ENCODE data around the gene NAA11.

DNA sequence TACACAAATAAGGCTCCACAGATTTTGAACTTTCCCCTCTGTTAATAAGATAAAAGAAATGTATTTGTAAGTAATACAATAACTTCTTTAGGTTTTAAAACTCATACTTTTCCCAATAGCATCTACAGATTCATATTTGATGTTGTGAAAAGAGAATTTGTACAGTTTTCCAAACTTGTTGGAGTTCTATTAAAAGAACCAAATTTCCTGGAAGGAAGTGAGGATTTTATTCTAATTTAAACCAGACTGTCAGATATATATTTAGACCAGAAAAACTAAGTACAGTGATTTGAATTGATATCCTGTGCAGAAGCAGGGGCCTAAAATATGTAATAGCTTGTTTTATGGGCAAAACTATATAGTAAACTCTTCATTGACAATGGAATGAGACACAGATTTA, 53.7 kb downstream of the NAA11 start:
- TF ChIP-seq CTCF (IDR thresholded peaks at IDR 0.05) (no peak), POLR2A (IDR thresholded peaks at IDR 0.05) (no peak)

Data from thyroid gland (tissue), 4 donors.